Esophagus squamous epithelium (tissue), 5 donors: ENCODE data around the gene WDR88. TPM values are rescaled to one million over a fixed set of nuclear protein-coding genes. Genes with fewer than 3 reads are reported as not detected.

Experiments used
- DNase-seq: peaks from one replicate; lab custom pipeline; 2025; lab: John Stamatoyannopoulos, UW
- H3K27ac ChIP-seq, 4 donors: fragments of 200-600 bp; sonication (generic); one replicate each; pipeline ENCODE4 v1.5.1; 2016 to 2019; ENCODE audit warnings: mild to moderate bottlenecking in 1 of 4
- H3K27me3 ChIP-seq, 4 donors: fragments of 200-600 bp; sonication (generic); 1 replicate in 3 of 4; 2 replicates in 1 of 4; pipeline versions ENCODE4 v1.5.1 to v1.6.0; 2017 to 2021; ENCODE audit warnings: antibody characterized with exemption in 1 of 4
- H3K36me3 ChIP-seq, 3 donors: fragments of 200-600 bp; sonication (generic); one replicate each; pipeline ENCODE4 v1.5.1; 2016 to 2019
- H3K4me1 ChIP-seq, 3 donors: fragments of 200-600 bp; sonication (generic); one replicate each; pipeline ENCODE4 v1.5.1; 2017 to 2019
- H3K4me3 ChIP-seq, 4 donors: fragments of 200-600 bp; sonication (generic); 1 replicate in 3 of 4; 2 replicates in 1 of 4; pipeline ENCODE4 v1.5.1; 2016 to 2019; ENCODE audit warnings: mild to moderate bottlenecking in 2 of 4, moderate library complexity in 1 of 4
- H3K9me3 ChIP-seq, 3 donors: fragments of 200-600 bp; sonication (generic); one replicate each; pipeline ENCODE4 v1.5.1; 2016 to 2019
- CTCF ChIP-seq, 6 experiments: fragments of 450-650 bp in 4 of 6; fragments of 200-600 bp in 2 of 6; sonication (generic) in 2 of 6; IDR thresholded peaks; one replicate each; pipeline ENCODE4 v1.5.1; 2016 to 2019; ENCODE audit warnings: antibody characterized with exemption in 6 of 6, mild to moderate bottlenecking in 4 of 6, moderate library complexity in 4 of 6
- POLR2A ChIP-seq, 4 donors: fragments of 450-650 bp; IDR thresholded peaks; one replicate each; pipeline ENCODE4 v1.6.1; 2017; ENCODE audit warnings: antibody characterized with exemption in 4 of 4, mild to moderate bottlenecking in 4 of 4, moderate library complexity in 3 of 4
- whole genome bisulfite sequencing, 2 donors: methylation state at CpG; one replicate each; pipeline ENCODE4 v1.1.5; 2018; 5-methylcytosine and 5-hydroxymethylcytosine counted together
- intact Hi-C: fragments of 100-400 bp; cut with DNase I; formaldehyde crosslinking; loops from one replicate; pipeline ENCODE4 v1.15.0; 2022
- total RNA-seq, 4 donors: library from RNA; depleted of rRNA; stranded (reverse); fragments of >200 nt; gene quantifications; one replicate each; pipeline ENCODE4 v1.1.0, GENCODE V29; 2016
- donor health status: DM: yes; HTN: yes; CAD: no.

The WDR88 gene
- total RNA-seq, 4 donors from 2014 or later, result not detected

- 90 to 96% methylated on average over 4 to 7 of the region's 7 CpGs for WGBS, 2 donors
- DNase-seq, result no peak
- intact Hi-C loops, result no loop called here
Observed at GRCh38 chr19:33198169-33198568, 66.3 kb downstream of the WDR88 start.

GRCh38 chr19:33199441-33200265 lies 67.7 kb downstream of the WDR88 start:
- 52 to 64% methylated on average over 3 to 5 of the region's 8 CpGs for WGBS, 2 donors
- Histone ChIP-seq H3K27me3 (peaks cover 0 to 18% (median 0%) of the 10 kb centered on the region in 4 donors), H3K9me3 (no peaks in the 10 kb centered on the region), H3K27ac (no peak overlapping the region), H3K4me1 (peaks cover 5 to 18% (median 9%) of the 10 kb centered on the region in 3 donors), H3K4me3 (no peak overlapping the region), H3K36me3 (peaks cover 0 to 13% (median 0%) of the 10 kb centered on the region in 3 donors)
- no peak for DNase-seq
- intact Hi-C loops, result no loop called here
- no peak for TF ChIP-seq POLR2A (IDR thresholded peaks at IDR 0.05)
- TF ChIP-seq CTCF (IDR thresholded peaks at IDR 0.05), result no peak

More at GRCh38 chr19:33198169-33198568, 66.3 kb downstream of the WDR88 start:
- Histone ChIP-seq H3K27me3 (peaks cover 0 to 29% (median 0%) of the 10 kb centered on the region in 4 donors), H3K4me1 (peaks cover 5 to 23% (median 9%) of the 10 kb centered on the region in 3 donors), H3K4me3 (no peak overlapping the region), H3K36me3 (peaks cover 0 to 5% (median 0%) of the 10 kb centered on the region in 3 donors), H3K9me3 (no peaks in the 10 kb centered on the region), H3K27ac (no peak overlapping the region)
- no peak for TF ChIP-seq CTCF (IDR thresholded peaks at IDR 0.05)

GRCh38 chr19:33201473-33201872 lies 69.6 kb downstream of the WDR88 start:
- H3K4me1 ChIP-seq, result no peaks in the 10 kb centered on the region
- intact Hi-C loops, result no loop called here
- no peak overlapping the region for H3K4me3 ChIP-seq
- H3K9me3 ChIP-seq, result no peaks in the 10 kb centered on the region
- 75 to 85% methylated on average over 4 to 6 of the region's 6 CpGs for WGBS, 2 donors
- H3K36me3 ChIP-seq, result peaks cover 0 to 32% (median 0%) of the 10 kb centered on the region in 3 donors
- TF ChIP-seq CTCF (IDR thresholded peaks at IDR 0.05), result no peak
- TF ChIP-seq POLR2A (IDR thresholded peaks at IDR 0.05), result no peak
- no peak for DNase-seq
- H3K27ac ChIP-seq, result no peak overlapping the region
- H3K27me3 ChIP-seq, result peaks cover 0 to under 1% (median 0%) of the 10 kb centered on the region in 4 donors

- Histone ChIP-seq H3K27me3 (no peaks in the 10 kb centered on the region), H3K36me3 (peaks cover 0 to 37% (median 0%) of the 10 kb centered on the region in 3 donors), H3K9me3 (no peaks in the 10 kb centered on the region), H3K4me3 (no peak overlapping the region), H3K4me1 (no peaks in the 10 kb centered on the region), H3K27ac (no peak overlapping the region)
- WGBS, 2 donors, result 90 to 96% methylated on average over 7 to 10 of the region's 15 CpGs
- intact Hi-C loops, result no loop called here
- DNase-seq, result no peak
- TF ChIP-seq POLR2A (IDR thresholded peaks at IDR 0.05) (no peak), CTCF (IDR thresholded peaks at IDR 0.05) (no peak)
Observed at GRCh38 chr19:33201886-33202545, 70.1 kb downstream of the WDR88 start.
